ENCODE measurements around the gene CNOT1.

DNA sequence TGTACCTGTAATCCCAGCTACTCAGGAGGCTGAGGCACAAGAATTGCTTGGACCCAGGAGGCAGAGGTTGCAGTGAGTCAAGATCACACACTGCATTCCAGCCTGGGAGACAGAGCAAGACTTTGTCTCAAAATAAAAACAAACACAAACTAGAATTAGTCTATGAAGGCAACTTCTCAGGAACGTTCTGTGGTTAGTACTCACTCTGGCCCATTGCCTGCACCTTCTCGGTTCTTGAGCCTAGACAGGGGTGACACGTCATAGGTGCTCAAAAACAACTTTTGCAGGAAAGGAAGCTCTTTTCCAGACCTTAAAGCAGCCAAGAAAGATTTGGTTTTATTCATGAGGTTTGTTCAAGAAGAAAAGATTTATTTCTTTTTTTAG lies 22.3 kb upstream of the CNOT1 start:
- TF ChIP-seq GATA3 (IDR thresholded peaks at IDR 0.05; ENCODE audit: low read depth, low read length): no peak
- no peak for TF ChIP-seq GATA2 (IDR thresholded peaks at IDR 0.05; ENCODE audit: low read depth, low read length)
